ENCODE measurements around the gene USP6NL.

USP6NL gene

GRCh38 chr10:11446864-11447263, 164.6 kb downstream of the USP6NL start:
- no peak overlapping the region for H3K9ac ChIP-seq (ENCODE audit: low read length)
- H3K4me1 ChIP-seq (ENCODE audit: insufficient read depth, low read length) = no peaks in the 10 kb centered on the region
- H3K36me3 ChIP-seq (ENCODE audit: insufficient read depth, low read length) = no peaks in the 10 kb centered on the region
- H3K27me3 ChIP-seq (ENCODE audit: control insufficient read depth in 1 of 2, insufficient read depth in 2 of 2, low read length in 2 of 2) = no peaks in the 10 kb centered on the region
- no peak overlapping the region for H3K4me3 ChIP-seq (ENCODE audit: low read depth in 1 of 2, low read length in 2 of 2)
- H3K27ac ChIP-seq (ENCODE audit: low read depth, low read length) = no peak overlapping the region
- H3K9me3 ChIP-seq (ENCODE audit: low read length) = no peaks in the 10 kb centered on the region

- no peaks in the 10 kb centered on the region for H3K4me1 ChIP-seq (ENCODE audit: insufficient read depth, low read length)
- no peak overlapping the region for H3K27ac ChIP-seq (ENCODE audit: low read depth, low read length)
- H3K4me3 ChIP-seq (ENCODE audit: low read depth in 1 of 2, low read length in 2 of 2) = no peak overlapping the region
- no peak overlapping the region for H3K9ac ChIP-seq (ENCODE audit: low read length)
- no peaks in the 10 kb centered on the region for H3K36me3 ChIP-seq (ENCODE audit: insufficient read depth, low read length)
- H3K9me3 ChIP-seq (ENCODE audit: low read length) = no peaks in the 10 kb centered on the region
- no peaks in the 10 kb centered on the region for H3K27me3 ChIP-seq (ENCODE audit: control insufficient read depth in 1 of 2, insufficient read depth in 2 of 2, low read length in 2 of 2)
These were observed 165.3 kb downstream of the USP6NL start for GRCh38 chr10:11446133-11446532.

- H3K9me3 ChIP-seq (ENCODE audit: low read length) = no peaks in the 10 kb centered on the region
- H3K36me3 ChIP-seq (ENCODE audit: insufficient read depth, low read length) = no peaks in the 10 kb centered on the region
- H3K27ac ChIP-seq (ENCODE audit: low read depth, low read length) = no peak overlapping the region
These were observed 166.8 kb downstream of the USP6NL start for GRCh38 chr10:11444531-11445228.

GRCh38 chr10:11444155-11444530, 167.3 kb downstream of the USP6NL start:
- Histone ChIP-seq H3K4me1 (ENCODE audit: insufficient read depth, low read length) (no peaks in the 10 kb centered on the region), H3K36me3 (ENCODE audit: insufficient read depth, low read length) (no peaks in the 10 kb centered on the region), H3K9ac (ENCODE audit: low read length) (no peak overlapping the region), H3K9me3 (ENCODE audit: low read length) (no peaks in the 10 kb centered on the region), H3K4me3 (ENCODE audit: low read depth in 1 of 2, low read length in 2 of 2) (no peak overlapping the region), H3K27ac (ENCODE audit: low read depth, low read length) (no peak overlapping the region), H3K27me3 (ENCODE audit: control insufficient read depth in 1 of 2, insufficient read depth in 2 of 2, low read length in 2 of 2) (no peaks in the 10 kb centered on the region)

More at GRCh38 chr10:11444531-11445228, 166.8 kb downstream of the USP6NL start:
- Histone ChIP-seq H3K4me1 (ENCODE audit: insufficient read depth, low read length) (no peaks in the 10 kb centered on the region), H3K9ac (ENCODE audit: low read length) (no peak overlapping the region), H3K27me3 (ENCODE audit: control insufficient read depth in 1 of 2, insufficient read depth in 2 of 2, low read length in 2 of 2) (no peaks in the 10 kb centered on the region), H3K4me3 (ENCODE audit: low read depth in 1 of 2, low read length in 2 of 2) (no peak overlapping the region)

GRCh38 chr10:11443468-11444154, 167.8 kb downstream of the USP6NL start:
- no peaks in the 10 kb centered on the region for H3K27me3 ChIP-seq (ENCODE audit: control insufficient read depth in 1 of 2, insufficient read depth in 2 of 2, low read length in 2 of 2)
- H3K36me3 ChIP-seq (ENCODE audit: insufficient read depth, low read length) = no peaks in the 10 kb centered on the region
- H3K4me1 ChIP-seq (ENCODE audit: insufficient read depth, low read length) = no peaks in the 10 kb centered on the region
- H3K4me3 ChIP-seq (ENCODE audit: low read depth in 1 of 2, low read length in 2 of 2) = no peak overlapping the region
- no peak overlapping the region for H3K9ac ChIP-seq (ENCODE audit: low read length)
- no peak overlapping the region for H3K27ac ChIP-seq (ENCODE audit: low read depth, low read length)
- no peaks in the 10 kb centered on the region for H3K9me3 ChIP-seq (ENCODE audit: low read length)

GRCh38 chr10:11442001-11442773, 169.3 kb downstream of the USP6NL start:
- Histone ChIP-seq H3K27me3 (ENCODE audit: control insufficient read depth in 1 of 2, insufficient read depth in 2 of 2, low read length in 2 of 2) (no peaks in the 10 kb centered on the region), H3K36me3 (ENCODE audit: insufficient read depth, low read length) (no peaks in the 10 kb centered on the region), H3K4me1 (ENCODE audit: insufficient read depth, low read length) (no peaks in the 10 kb centered on the region), H3K4me3 (ENCODE audit: low read depth in 1 of 2, low read length in 2 of 2) (no peak overlapping the region), H3K27ac (ENCODE audit: low read depth, low read length) (no peak overlapping the region), H3K9ac (ENCODE audit: low read length) (no peak overlapping the region), H3K9me3 (ENCODE audit: low read length) (no peaks in the 10 kb centered on the region)

GRCh38 chr10:11441151-11441535, 170.3 kb downstream of the USP6NL start:
- Histone ChIP-seq H3K9me3 (ENCODE audit: low read length) (no peaks in the 10 kb centered on the region), H3K27ac (ENCODE audit: low read depth, low read length) (no peak overlapping the region)

GRCh38 chr10:11440250-11441150, 170.9 kb downstream of the USP6NL start:
- no peaks in the 10 kb centered on the region for H3K27me3 ChIP-seq (ENCODE audit: control insufficient read depth in 1 of 2, insufficient read depth in 2 of 2, low read length in 2 of 2)
- no peaks in the 10 kb centered on the region for H3K4me1 ChIP-seq (ENCODE audit: insufficient read depth, low read length)
- H3K27ac ChIP-seq (ENCODE audit: low read depth, low read length) = no peak overlapping the region
- H3K4me3 ChIP-seq (ENCODE audit: low read depth in 1 of 2, low read length in 2 of 2) = no peak overlapping the region
- no peaks in the 10 kb centered on the region for H3K36me3 ChIP-seq (ENCODE audit: insufficient read depth, low read length)
- H3K9me3 ChIP-seq (ENCODE audit: low read length) = no peaks in the 10 kb centered on the region
- H3K9ac ChIP-seq (ENCODE audit: low read length) = no peak overlapping the region

More at GRCh38 chr10:11441151-11441535, 170.3 kb downstream of the USP6NL start:
- Histone ChIP-seq H3K4me1 (ENCODE audit: insufficient read depth, low read length) (no peaks in the 10 kb centered on the region), H3K36me3 (ENCODE audit: insufficient read depth, low read length) (no peaks in the 10 kb centered on the region), H3K4me3 (ENCODE audit: low read depth in 1 of 2, low read length in 2 of 2) (no peak overlapping the region), H3K9ac (ENCODE audit: low read length) (no peak overlapping the region), H3K27me3 (ENCODE audit: control insufficient read depth in 1 of 2, insufficient read depth in 2 of 2, low read length in 2 of 2) (no peaks in the 10 kb centered on the region)

- no peaks in the 10 kb centered on the region for H3K36me3 ChIP-seq (ENCODE audit: insufficient read depth, low read length)
- H3K4me3 ChIP-seq (ENCODE audit: low read depth in 1 of 2, low read length in 2 of 2) = no peak overlapping the region
- H3K27me3 ChIP-seq (ENCODE audit: control insufficient read depth in 1 of 2, insufficient read depth in 2 of 2, low read length in 2 of 2) = no peaks in the 10 kb centered on the region
- no peaks in the 10 kb centered on the region for H3K9me3 ChIP-seq (ENCODE audit: low read length)
- no peak overlapping the region for H3K9ac ChIP-seq (ENCODE audit: low read length)
- no peak overlapping the region for H3K27ac ChIP-seq (ENCODE audit: low read depth, low read length)
- H3K4me1 ChIP-seq (ENCODE audit: insufficient read depth, low read length) = no peaks in the 10 kb centered on the region
These were observed 171.9 kb downstream of the USP6NL start for GRCh38 chr10:11439523-11440053.

- peaks cover 0 to 4% of the 10 kb centered on the region in 2 donors for H3K27me3 ChIP-seq (ENCODE audit: control insufficient read depth in 1 of 2, insufficient read depth in 2 of 2, low read length in 2 of 2)
- H3K4me3 ChIP-seq (ENCODE audit: low read depth in 1 of 2, low read length in 2 of 2) = no peak overlapping the region
- H3K36me3 ChIP-seq (ENCODE audit: insufficient read depth, low read length) = no peaks in the 10 kb centered on the region
- H3K9me3 ChIP-seq (ENCODE audit: low read length) = no peaks in the 10 kb centered on the region
- no peak overlapping the region for H3K9ac ChIP-seq (ENCODE audit: low read length)
- no peak overlapping the region for H3K27ac ChIP-seq (ENCODE audit: low read depth, low read length)
- no peaks in the 10 kb centered on the region for H3K4me1 ChIP-seq (ENCODE audit: insufficient read depth, low read length)
These were observed 173.9 kb downstream of the USP6NL start for GRCh38 chr10:11437391-11438142.

All from muscle layer of colon (tissue), 2 donors.